Dedifferentiated amniotic fluid mesenchymal stem cell (primary cell): Measurements from ENCODE around the gene LUC7L2.
"Not testable (repeated sequence)": the region's sequence is repeated elsewhere in the genome, so short reads cannot be mapped to it uniquely, and the experiment has no call there.

Source experiments
- DNase-seq: peaks from one replicate; pipeline ENCODE4 v3.0.0-alpha.2; 2016; ENCODE audit errors: extremely low spot score

The LUC7L2 gene

DNA sequence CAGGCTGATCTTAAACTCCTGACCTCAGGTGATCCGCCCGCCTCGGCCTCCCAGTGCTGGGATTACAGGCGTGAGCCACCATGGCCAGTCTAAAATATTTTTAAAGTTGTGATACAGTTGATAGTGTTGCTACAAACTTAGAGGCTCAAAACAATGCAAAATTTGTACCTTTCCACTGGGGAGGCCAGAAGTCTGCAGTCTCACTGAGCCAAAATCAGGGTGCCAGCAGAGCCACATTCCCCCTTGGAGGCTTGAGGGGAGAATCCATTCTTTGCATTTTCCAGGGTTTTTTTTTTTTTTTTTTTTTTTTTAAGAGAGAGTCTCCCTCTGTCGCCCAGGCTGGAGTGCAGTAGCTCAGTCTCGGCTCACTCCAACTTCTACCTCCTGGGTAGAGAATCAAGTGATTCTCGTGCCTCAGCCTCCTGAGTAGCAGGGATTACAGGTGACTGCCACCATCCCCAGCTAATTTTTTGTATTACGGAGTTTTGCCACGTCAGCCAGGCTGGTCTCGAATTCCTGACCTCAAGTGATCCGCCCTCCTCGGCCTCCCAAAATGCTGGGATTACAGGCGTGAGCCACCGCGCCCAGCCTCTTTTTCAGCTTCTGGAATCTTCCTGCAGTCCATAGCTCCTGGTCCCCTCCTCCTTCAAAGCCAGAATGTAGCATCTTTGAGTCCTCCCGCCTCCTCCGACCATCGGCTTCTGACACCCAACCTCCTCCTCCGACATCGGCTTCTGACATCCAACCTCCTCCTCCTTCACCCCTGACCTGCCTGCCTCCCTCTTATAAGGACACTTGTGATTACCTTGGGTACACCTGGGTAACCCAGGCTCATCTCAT lies 86.6 kb downstream of the LUC7L2 start:
- DNase-seq: no peak

DNA sequence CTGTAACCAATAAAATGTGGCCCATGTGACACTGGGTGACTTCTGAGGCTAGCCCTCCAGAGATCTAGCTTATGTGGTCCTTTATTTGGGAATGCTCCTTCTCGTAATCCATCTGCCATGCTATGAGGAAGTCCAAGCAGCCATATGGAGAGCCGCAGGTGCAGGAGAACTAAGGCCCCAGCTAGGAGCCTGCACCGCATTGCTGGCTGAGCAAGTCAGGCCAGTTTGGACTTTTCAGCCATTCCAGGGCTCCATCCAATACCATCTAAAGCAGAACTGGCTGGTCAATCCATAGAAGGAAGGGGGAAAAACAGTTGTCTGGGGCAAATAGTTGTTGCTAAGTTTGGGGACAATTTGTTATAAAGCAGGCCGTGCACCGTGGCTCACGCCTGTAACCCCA lies 91.2 kb downstream of the LUC7L2 start:
- DNase-seq: no peak

DNA sequence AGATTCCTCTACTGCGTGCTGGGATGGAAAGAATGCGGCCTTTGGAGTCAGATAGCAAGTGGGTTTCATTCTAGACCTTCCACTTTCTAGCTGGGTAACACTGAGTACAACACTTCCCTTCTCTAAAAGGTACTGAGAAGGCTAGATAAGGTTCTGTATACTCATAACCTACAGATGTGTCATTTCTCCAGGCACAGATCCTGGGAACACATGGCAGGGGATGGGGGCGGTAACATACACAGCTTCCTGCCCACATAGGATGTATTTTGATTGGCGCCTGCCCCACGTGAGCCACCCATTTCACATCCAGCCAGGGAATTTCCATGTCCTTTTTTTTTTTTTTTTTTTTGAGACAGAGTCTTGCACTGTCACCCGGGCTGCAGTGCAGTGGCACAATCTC lies 91.9 kb downstream of the LUC7L2 start:
- no peak for DNase-seq

DNA sequence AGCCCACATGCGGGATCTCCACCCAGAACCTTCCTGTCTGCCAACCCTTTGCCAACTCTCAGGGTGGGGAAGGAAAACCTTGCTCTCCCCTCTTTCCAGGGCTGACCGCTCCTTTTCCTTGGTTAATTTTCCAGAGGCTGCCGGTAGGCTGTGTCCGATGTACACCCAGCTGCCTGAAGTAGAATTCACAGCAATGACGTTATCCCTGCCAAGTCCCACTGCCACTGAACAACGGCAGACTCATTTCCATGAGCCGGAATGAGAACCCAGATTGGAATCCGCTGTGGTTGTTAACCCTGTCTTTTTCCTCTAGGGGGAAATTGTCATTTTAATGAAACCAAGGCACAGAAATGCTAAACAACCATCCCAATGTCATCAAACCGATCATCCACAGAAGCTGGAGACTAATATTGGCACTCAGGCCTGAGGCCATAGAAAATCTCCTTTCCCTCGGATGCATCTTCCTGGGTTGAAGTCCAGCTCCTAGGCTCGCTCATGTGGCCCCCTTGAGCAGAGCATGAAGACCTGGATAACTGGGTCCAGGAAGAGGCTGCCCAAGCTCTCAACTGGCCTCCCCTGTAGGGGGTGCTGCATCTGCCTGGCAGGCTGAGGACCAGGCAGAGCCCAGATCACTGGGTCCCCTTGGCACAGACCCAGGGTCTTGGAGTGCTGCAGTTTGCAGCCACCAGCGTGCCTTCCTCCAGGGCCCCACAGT lies 93.4 kb downstream of the LUC7L2 start:
- peak; percentile 56 for DNase-seq

DNA sequence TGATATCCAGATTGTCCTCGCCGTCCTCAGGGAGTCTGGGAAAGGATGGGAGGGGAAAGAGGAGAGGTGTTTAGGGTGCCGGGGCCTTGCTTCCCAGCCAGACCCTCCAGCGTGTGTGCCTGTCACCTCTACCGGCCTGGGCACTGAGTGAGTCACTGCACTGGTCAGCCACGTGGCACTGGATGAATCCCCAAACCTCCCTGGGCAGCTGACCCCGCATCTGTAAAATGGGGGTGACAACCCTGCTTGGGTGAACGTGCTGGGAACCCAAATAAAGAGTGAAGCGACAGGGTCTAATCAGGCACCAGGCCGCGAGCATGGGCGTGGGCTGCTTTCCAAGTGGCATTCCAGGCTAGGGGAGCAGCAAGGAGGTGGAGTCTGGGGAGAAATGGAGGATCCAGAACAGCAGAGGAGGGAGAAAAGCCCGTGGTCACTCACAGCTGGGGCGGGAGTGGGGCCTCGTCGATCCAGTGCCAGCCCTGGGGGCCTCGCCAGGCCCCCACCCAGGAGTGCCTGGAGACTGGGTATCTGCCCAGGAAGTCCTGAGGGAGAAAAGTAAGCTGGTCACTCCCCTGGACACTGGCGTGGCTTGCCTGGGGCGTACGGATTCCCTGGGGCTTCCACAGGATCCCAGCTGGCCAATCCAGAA lies 94.1 kb downstream of the LUC7L2 start:
- DNase-seq: no peak

DNA sequence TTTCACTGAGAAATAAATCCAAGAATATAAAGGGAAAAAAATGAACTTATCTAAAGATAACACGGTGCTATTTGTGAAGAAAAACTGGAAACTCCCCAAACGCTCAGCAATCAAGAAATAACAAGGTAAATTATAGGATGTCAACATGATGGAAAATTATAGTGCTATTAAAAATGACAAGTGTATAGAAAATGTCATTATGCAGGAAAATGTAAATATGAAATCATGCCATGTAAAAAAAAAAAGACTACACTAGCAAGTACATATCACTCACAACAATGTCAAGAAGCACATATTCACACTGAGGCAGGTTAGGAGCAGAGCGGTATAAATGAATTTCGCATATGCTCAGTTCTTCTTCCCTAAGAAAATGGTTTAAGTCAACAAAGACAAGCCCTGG lies 96.1 kb downstream of the LUC7L2 start:
- DNase-seq: no peak

DNA sequence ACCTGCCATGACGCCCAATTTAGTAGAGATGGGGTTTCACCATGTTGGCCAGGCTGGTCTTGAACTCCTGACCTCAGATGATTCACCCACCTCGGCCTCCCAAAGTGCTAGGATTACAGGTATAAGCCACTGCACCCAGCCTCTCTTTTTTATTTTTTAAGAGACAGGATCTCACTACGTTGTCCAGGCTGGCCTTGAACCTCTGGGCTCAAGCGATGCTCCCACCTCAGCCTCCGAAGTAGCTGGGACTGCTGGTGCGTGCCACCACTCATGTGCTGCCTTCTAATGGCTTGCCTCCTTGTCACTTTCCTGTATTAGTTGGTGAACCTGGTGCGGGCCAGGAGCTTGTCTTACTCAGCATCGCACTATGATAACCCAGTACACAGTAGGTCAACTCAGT lies 96.8 kb downstream of the LUC7L2 start:
- DNase-seq: no peak

DNA sequence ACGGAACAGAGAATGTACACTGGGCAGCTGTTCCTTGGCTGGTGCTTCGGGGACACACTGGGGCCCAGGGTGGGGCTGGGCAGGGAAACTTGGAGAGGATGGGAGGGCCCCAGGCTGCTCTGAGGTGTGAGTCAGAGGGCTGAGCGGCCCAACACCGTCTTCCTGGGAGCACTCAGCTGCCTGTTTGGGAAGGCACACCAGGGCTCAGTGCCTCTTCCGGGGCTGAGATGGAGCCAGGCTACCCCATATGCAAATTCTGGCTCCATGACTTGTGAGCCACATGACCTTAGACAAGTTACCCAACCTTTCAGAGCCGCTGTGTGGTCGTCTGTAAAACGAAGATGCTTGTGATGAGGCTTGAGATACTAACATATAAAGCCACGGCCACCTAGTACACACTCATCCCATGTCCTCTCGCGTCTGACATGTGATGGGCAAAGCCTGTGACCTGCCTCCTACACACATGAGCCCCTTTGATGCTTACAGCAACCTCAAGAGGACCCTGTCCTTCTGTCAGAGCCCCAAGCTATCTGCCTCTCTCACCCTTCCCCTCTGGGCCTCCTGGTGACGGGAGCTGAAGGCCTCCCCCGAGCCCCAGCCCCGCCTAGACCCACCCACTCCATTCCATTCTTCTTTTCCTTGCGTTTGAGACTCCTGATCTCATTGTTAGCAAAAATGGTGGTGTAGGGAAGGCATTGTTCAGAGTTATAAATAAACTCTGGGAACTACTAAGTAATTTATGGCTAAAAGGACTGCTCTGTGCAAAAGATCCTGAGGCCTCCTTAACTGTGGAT lies 97.7 kb downstream of the LUC7L2 start:
- DNase-seq: no peak

DNA sequence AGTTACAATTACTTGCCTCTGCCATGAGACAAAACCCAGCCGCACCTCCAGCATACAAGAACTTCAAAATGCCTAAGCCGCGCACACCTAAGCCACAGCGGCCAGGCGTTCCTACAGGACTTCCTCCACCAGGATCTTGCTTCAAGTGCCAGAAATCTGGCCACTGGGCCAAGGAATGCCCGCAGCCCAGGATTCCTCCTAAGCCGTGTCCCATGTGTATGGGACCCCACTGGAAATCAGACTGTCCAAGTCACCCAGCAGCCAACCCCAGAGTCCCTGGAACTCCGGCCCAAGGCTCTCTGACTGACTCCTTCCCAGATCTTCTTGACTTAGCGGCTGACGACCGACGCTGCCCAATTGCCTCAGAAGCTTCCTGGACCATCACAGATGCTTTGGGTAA lies 103.7 kb downstream of the LUC7L2 start:
- DNase-seq: not testable (repeated sequence)

DNA sequence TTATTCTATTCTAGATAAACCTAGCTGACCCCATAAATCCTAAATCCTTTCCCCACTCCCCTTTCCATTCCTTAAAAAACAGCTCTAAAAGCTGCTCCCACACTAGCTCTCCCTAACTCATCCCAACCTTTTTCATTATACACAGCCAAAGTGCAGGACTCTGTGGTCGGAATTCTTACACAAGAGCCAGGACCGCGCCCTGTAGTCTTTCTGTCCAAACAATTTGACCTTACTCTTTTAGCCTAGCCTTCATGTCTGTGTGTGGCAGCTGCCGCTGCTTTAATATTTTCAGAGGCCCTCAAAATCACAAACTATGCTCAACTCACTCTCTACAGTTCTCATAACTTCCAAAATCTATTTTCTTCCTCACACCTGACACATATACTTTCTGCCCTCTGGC lies 104.8 kb downstream of the LUC7L2 start:
- DNase-seq: not testable (repeated sequence)

DNA sequence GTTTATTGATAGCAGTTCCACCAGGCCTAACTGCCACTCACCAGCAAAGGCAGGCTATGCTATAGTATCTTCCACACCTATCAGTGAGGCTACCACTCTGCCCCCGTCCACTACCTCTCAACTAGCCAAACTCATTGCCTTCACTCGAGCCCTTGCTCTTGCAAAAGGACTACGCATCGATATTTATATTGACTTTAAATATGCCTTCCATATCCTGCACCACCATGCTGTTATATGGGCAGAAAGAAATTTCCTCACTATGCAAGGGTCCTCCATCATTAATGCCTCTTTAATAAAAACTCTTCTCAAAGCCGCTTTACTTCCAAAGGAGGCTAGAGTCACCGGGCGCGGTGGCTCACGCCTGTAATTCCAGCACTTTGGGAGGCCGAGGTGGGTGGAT lies 105.4 kb downstream of the LUC7L2 start:
- DNase-seq: not testable (repeated sequence)

DNA sequence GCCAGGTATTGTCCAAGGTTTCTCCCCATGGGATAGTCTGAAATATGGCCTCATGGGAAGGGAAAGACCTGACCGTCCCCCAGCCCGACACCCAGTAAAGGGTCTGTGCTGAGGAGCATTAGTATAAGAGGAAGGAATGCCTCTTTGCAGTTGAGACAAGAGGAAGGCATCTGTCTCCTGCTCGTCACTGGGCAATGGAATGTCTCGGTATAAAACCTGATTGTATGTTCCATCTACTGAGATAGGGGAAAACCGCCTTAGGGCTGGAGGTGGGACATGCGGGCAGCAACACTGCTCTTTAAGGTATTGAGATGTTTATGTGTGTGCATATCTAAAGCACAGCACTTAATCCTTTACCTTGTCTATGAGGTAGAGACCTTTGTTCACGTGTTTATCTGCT lies 108.0 kb downstream of the LUC7L2 start:
- not testable (repeated sequence) for DNase-seq

DNA sequence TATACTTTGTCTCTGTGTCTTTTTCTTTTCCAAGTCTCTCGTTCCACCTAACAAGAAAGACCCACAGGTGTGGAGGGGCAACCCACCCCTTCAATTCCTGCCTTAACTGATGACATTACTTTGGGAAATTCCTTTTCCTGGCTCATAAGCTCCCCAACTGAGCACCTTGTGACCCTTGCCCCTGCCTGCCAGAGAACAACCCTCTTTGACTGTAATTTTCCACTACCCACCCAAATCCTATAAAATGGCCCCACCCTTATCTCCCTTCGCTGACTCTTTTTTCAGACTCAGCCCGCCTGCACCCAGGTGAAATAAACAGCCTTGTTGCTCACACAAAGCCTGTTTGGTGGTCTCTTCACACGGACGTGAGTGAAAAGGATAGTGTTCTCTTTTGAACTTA lies 108.6 kb downstream of the LUC7L2 start:
- not testable (repeated sequence) for DNase-seq

DNA sequence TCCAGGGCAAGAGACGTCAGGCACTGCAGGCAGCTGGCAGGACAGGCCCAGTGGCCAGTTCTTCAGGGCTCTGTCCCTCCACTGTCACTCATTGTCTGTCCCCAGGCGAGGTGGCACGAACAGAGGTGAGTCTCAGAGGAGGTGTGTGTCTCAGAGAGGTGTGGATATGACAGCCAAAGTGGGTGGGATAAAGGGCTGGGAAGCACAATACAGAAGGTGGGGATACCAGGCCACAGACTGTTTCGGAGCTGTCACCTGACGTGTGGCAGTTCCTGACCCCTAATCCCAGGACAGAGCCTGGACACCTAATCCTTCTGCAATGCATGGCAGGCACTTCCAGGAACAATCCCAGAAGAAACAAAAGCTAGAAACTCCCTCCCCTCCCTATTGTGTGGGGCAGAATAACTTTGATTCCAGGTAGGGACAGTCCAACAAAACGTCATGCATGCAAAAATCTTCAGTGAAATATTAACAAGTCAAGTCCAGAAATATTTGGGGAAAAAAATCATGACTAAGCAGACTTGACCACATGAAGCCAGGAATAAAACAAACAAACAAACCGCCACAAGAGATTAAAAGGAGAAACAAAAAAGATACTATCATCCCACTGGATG lies 112.2 kb downstream of the LUC7L2 start:
- no peak for DNase-seq
